SK-N-SH (cell line): ENCODE results near the gene GSTA4. TPM values are rescaled to one million over a fixed set of nuclear protein-coding genes. Genes with fewer than 3 reads are reported as not detected.

Experiments
- CTCF ChIA-PET: fragments of 300-600, 350-600 bp; formaldehyde crosslinking; extraction: SDS; loops from one replicate; lab custom pipeline; 2021; lab: Yijun Ruan, JAX
- POLR2A ChIA-PET: fragments of 350-600 bp; sonication (Branson Sonifier 250); formaldehyde crosslinking; extraction: SDS; loops from one replicate; lab custom pipeline; 2020; ENCODE audit warnings: antibody characterized with exemption, inconsistent platforms; lab: Yijun Ruan, JAX
- DNase-seq: peaks from one replicate; pipeline ENCODE4 v3.0.0; 2012
- H2AFZ ChIP-seq: fragments of 200-600 bp; sonication (generic); 2 replicates; pipeline ENCODE4 v1.8.1; 2016; ENCODE audit warnings: antibody characterized with exemption, mild to moderate bottlenecking, low read depth
- H3F3A ChIP-seq: fragments of 200-600 bp; sonication (generic); replicated peaks from 2 replicates; pipeline ENCODE3; 2016; ENCODE audit warnings: antibody characterized with exemption, mild to moderate bottlenecking; ENCODE audit not compliant: insufficient read depth
- H3K27ac ChIP-seq, 2 experiments: fragments of 200-500 bp in 1 of 2; fragments of 200-600 bp in 1 of 2; sonication (Bioruptor generic) in 1 of 2; sonication (generic), shearing (Covaris generic) in 1 of 2; 2 replicates each; pipeline versions ENCODE4 v1.5.1 to v1.6.1; 2014 to 2016; ENCODE audit warnings: low read depth in 2 of 2, inconsistent platforms in 1 of 2, low read length in 1 of 2, mild to moderate bottlenecking in 1 of 2, mixed read lengths in 1 of 2
- H3K27me3 ChIP-seq: fragments of 200-600 bp; sonication (generic), shearing (Covaris generic); 2 replicates; pipeline ENCODE4 v1.6.1; 2016; ENCODE audit warnings: mixed run types; ENCODE audit not compliant: insufficient read depth
- H3K36me3 ChIP-seq, 2 experiments: fragments of 200-500 bp in 1 of 2; fragments of 200-600 bp in 1 of 2; sonication (Bioruptor generic) in 1 of 2; sonication (generic) in 1 of 2; replicated peaks in 1 of 2; 2 replicates each; pipeline versions ENCODE3 to v1.5.1; 2014 to 2016; ENCODE audit warnings: low read length in 1 of 2, mild to moderate bottlenecking in 1 of 2; ENCODE audit not compliant: insufficient read depth in 2 of 2, control insufficient read depth in 1 of 2
- H3K4me1 ChIP-seq, 2 experiments: fragments of 200-500 bp in 1 of 2; fragments of 200-600 bp in 1 of 2; sonication (Bioruptor generic) in 1 of 2; sonication (generic), shearing (Covaris generic) in 1 of 2; 2 replicates each; pipeline versions ENCODE4 v1.5.1 to v1.6.1; 2014 to 2016; ENCODE audit warnings: low read depth in 1 of 2, low read length in 1 of 2, mixed run types in 1 of 2; ENCODE audit not compliant: insufficient read depth in 2 of 2, control insufficient read depth in 1 of 2
- H3K4me2 ChIP-seq: fragments of 200-600 bp; sonication (generic), shearing (Covaris generic); 2 replicates; pipeline ENCODE4 v1.6.1; 2017; ENCODE audit warnings: mixed run types
- H3K4me3 ChIP-seq, 2 experiments: fragments of 200-500 bp in 1 of 2; fragments of 200-600 bp in 1 of 2; sonication (Bioruptor generic) in 1 of 2; sonication (generic), shearing (Covaris generic) in 1 of 2; 2 replicates each; pipeline versions ENCODE4 v1.5.1 to v1.8.1; 2014 to 2016; ENCODE audit warnings: low read depth in 2 of 2, inconsistent platforms in 1 of 2, low read length in 1 of 2, mild to moderate bottlenecking in 1 of 2, mixed read lengths in 1 of 2, moderate library complexity in 1 of 2
- H3K79me2 ChIP-seq: fragments of 200-600 bp; sonication (generic); 2 replicates; pipeline ENCODE4 v1.8.1; 2017; ENCODE audit warnings: mild to moderate bottlenecking; ENCODE audit not compliant: insufficient read depth
- H3K9ac ChIP-seq: fragments of 200-600 bp; sonication (generic); 2 replicates; pipeline ENCODE4 v1.6.1; 2017; ENCODE audit warnings: mixed run types
- H3K9me2 ChIP-seq: fragments of 200-600 bp; sonication (generic); 2 replicates; pipeline ENCODE4 v1.6.1; 2017; ENCODE audit warnings: mixed run types
- H3K9me3 ChIP-seq: fragments of 200-600 bp; sonication (generic); 2 replicates; pipeline ENCODE4 v1.6.1; 2017; ENCODE audit warnings: mixed run types, mild to moderate bottlenecking, moderate library complexity
- H4K20me1 ChIP-seq: fragments of 200-600 bp; sonication (generic); 2 replicates; pipeline ENCODE4 v1.6.1; 2017; ENCODE audit warnings: mild to moderate bottlenecking, mixed run types; ENCODE audit not compliant: insufficient read depth
- CHD2 ChIP-seq: fragments of 150-350 bp; IDR thresholded peaks from 2 replicates; pipeline ENCODE4 v1.6.1; 2018; ENCODE audit warnings: low read length; ENCODE audit not compliant: partially characterized antibody
- ELF1 ChIP-seq: IDR thresholded peaks from 2 replicates; pipeline ENCODE4 v1.4.0; 2012
- EP300 ChIP-seq, 2 experiments: IDR thresholded peaks; 2 replicates each; pipeline versions ENCODE4 v1.4.0 to v1.6.1; 2012; ENCODE audit warnings: borderline replicate concordance in 1 of 2, low read depth in 1 of 2, low read length in 1 of 2
- EZH2phosphoT487 ChIP-seq: fragments of 200-600 bp; sonication (generic); IDR thresholded peaks from 2 replicates; pipeline ENCODE4 v1.6.1; 2017; ENCODE audit warnings: low read depth, mixed run types, mild to moderate bottlenecking, antibody characterized with exemption, moderate library complexity, borderline replicate concordance
- FOSL2 ChIP-seq: IDR thresholded peaks from 2 replicates; pipeline ENCODE4 v1.4.0; 2012; ENCODE audit warnings: low read depth, mild to moderate bottlenecking, moderate library complexity, borderline replicate concordance
- FOXJ3 ChIP-seq: sonication (generic); formaldehyde crosslinking; IDR thresholded peaks from 2 replicates; pipeline ENCODE4 v1.5.1; 2020; ENCODE audit warnings: mild to moderate bottlenecking, missing genetic modification reagents
- GABPA ChIP-seq: IDR thresholded peaks from 2 replicates; pipeline ENCODE4 v1.4.0; 2012; ENCODE audit warnings: low read depth, mild to moderate bottlenecking
- GATA2 ChIP-seq: sonication (generic); formaldehyde crosslinking; IDR thresholded peaks from 2 replicates; pipeline ENCODE4 v1.5.0; 2020; ENCODE audit warnings: mild to moderate bottlenecking, missing genetic modification reagents
- MEF2A ChIP-seq: IDR thresholded peaks from 2 replicates; pipeline ENCODE4 v1.4.0; 2012; ENCODE audit warnings: low read depth, borderline replicate concordance
- NFIC ChIP-seq: IDR thresholded peaks from 2 replicates; pipeline ENCODE4 v1.4.0; 2012; ENCODE audit warnings: borderline replicate concordance
- NRF1 ChIP-seq: IDR thresholded peaks from 2 replicates; pipeline ENCODE4 v1.6.1; 2012; ENCODE audit warnings: low read depth, mild to moderate bottlenecking, low read length
- PBX3 ChIP-seq: IDR thresholded peaks from 2 replicates; pipeline ENCODE4; 2012
- RCOR1 ChIP-seq: fragments of 150-350 bp; IDR thresholded peaks from 2 replicates; pipeline ENCODE4 v1.6.1; 2017; ENCODE audit warnings: antibody characterized with exemption, low read length
- RFX5 ChIP-seq: IDR thresholded peaks from 2 replicates; pipeline ENCODE4 v1.6.1; 2012; ENCODE audit warnings: mild to moderate bottlenecking, improper control_type of control experiment, low read length
- TCF12 ChIP-seq: IDR thresholded peaks from 2 replicates; pipeline ENCODE4 v1.4.0; 2012
- USF1 ChIP-seq: IDR thresholded peaks from 2 replicates; pipeline ENCODE4 v1.4.0; 2012; ENCODE audit warnings: low read depth, borderline replicate concordance
- YY1 ChIP-seq: IDR thresholded peaks from 2 replicates; pipeline ENCODE4 v1.4.0; 2012; ENCODE audit warnings: low read depth, mild to moderate bottlenecking
- ZBTB33 ChIP-seq: IDR thresholded peaks from 2 replicates; pipeline ENCODE4 v1.4.0; 2012; ENCODE audit warnings: low read depth, borderline replicate concordance
- WGBS: methylation state at CpG from one replicate; pipeline ENCODE4 v1.1.6; 2017; ENCODE audit warnings: low lambda C conversion rate; 5-methylcytosine and 5-hydroxymethylcytosine counted together
- polyA plus RNA-seq, 3 experiments: library from polyadenylated mRNA; depleted of rRNA; stranded (reverse); fragments of >200 nt; gene quantifications; 2 replicates each; pipeline ENCODE4 v1.2.3, GENCODE V29; 2012
- TF ChIP-seq, protein P1 (sequence below): fragments of 200-600 bp; sonication (generic); IDR thresholded peaks from 2 replicates; pipeline ENCODE4 v1.6.1; 2017; ENCODE audit warnings: antibody characterized with exemption, mild to moderate bottlenecking, moderate library complexity

The GSTA4 gene
- polyA plus RNA-seq, 1 of the 3 experiments (the other 2 are of a cell fraction): 28.3 TPM

DNA sequence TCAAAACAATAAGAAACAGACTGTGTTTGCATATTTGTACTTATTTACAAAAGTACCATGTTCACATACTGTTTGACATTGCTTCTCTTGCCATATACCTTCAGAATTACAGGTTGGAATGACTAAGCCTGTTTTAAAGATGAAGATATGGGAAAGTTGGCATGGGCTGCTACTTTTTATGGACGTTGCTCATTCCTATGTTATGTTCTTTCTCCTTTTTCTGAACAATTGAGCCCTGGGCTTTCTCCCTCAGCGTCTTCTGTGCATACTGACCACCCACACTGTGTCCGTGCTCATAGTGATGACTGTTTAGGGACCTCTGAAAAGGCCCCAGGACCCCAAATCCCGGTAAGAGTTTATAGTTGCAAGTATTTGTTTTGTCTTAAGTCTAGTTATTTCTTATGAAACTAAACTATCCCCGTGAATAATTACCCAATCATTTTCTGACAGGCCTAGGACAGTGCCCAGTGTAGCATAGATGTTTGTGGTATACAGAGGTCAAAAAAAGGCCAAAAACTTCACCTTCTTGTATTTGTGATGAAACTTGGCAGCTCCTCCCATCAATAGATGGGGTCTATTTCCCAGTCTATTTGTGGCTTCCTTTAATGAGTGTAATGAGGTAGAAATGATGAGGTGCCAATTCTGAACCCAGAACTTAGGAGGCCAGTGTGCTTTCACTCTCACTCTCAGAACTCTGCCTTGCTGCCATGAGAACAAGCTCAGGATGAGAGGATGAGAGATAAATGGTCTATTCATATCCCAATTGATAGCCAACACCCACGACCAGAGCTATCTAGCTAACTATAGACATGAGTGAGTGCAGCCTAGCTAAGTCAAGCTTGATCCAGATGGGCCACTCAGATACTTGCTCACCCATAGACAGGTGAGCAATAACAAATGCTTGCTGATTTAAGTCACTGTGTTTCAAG is 40.9 kb downstream of the GSTA4 start:
- Histone ChIP-seq H3K9me3 (no peaks in the 10 kb centered on the region), H3K4me1 (no peaks in the 10 kb centered on the region), H3K4me2 (no peak overlapping the region), H3K4me3 (no peak overlapping the region), H4K20me1 (no peaks in the 10 kb centered on the region), H3K79me2 (no peaks in the 10 kb centered on the region), H3K27ac (no peak overlapping the region), H3K36me3 (no peaks in the 10 kb centered on the region), H3F3A (no peaks in the 10 kb centered on the region), H3K27me3 (no peaks in the 10 kb centered on the region), H3K9ac (no peak overlapping the region), H3K9me2 (no peaks in the 10 kb centered on the region), H2AFZ (no peak overlapping the region; the same call in 1 of the 2 replicates)
- no peak for DNase-seq
- 42% methylated on average over 6 of the region's 6 CpGs for WGBS
- POLR2A ChIA-PET: no interaction called here
- TF ChIP-seq NFIC (no peak; the same call in 1 of the 2 replicates), NRF1 (no peak), GABPA (no peak), EZH2phosphoT487 (no peak), ELF1 (no peak), ZBTB33 (no peak), EP300 (IDR thresholded peaks at IDR 0.05; ENCODE audit: borderline replicate concordance in 1 of 2, low read depth in 1 of 2, low read length in 1 of 2) (no peak), RFX5 (no peak), PBX3 (no peak), GATA2 (CRISPR knock-in tag) (no peak), TCF12 (no peak), FOXJ3 (CRISPR knock-in tag) (no peak), MEF2A (no peak), FOSL2 (no peak), YY1 (no peak), USF1 (no peak), CHD2 (no peak), RCOR1 (no peak)
- TF ChIP-seq, protein P1, sequence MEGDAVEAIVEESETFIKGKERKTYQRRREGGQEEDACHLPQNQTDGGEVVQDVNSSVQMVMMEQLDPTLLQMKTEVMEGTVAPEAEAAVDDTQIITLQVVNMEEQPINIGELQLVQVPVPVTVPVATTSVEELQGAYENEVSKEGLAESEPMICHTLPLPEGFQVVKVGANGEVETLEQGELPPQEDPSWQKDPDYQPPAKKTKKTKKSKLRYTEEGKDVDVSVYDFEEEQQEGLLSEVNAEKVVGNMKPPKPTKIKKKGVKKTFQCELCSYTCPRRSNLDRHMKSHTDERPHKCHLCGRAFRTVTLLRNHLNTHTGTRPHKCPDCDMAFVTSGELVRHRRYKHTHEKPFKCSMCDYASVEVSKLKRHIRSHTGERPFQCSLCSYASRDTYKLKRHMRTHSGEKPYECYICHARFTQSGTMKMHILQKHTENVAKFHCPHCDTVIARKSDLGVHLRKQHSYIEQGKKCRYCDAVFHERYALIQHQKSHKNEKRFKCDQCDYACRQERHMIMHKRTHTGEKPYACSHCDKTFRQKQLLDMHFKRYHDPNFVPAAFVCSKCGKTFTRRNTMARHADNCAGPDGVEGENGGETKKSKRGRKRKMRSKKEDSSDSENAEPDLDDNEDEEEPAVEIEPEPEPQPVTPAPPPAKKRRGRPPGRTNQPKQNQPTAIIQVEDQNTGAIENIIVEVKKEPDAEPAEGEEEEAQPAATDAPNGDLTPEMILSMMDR: no peak
- CTCF ChIA-PET: no interaction called here
